GM12878 (cell line): ENCODE measurements around the gene MRPL27. TPM values are rescaled to one million over a fixed set of nuclear protein-coding genes. Genes with fewer than 3 reads are reported as not detected.

Experiments used
- BHLHE40 ChIP-seq, 2 experiments: fragments of 450-650 bp in 1 of 2; IDR thresholded peaks; 2 replicates each; pipeline ENCODE4 v1.6.1; 2011 to 2017; ENCODE audit warnings: low read depth in 2 of 2, borderline replicate concordance in 1 of 2, improper control_type of control experiment in 1 of 2, low read length in 1 of 2, mild to moderate bottlenecking in 1 of 2
- CEBPZ ChIP-seq: fragments of 150-350 bp; IDR thresholded peaks from 2 replicates; pipeline ENCODE4 v1.6.1; 2016; ENCODE audit warnings: low read depth, low read length
- EZH2 ChIP-seq: IDR thresholded peaks from 2 replicates; pipeline ENCODE4 v1.6.1; 2012; ENCODE audit warnings: low read depth, mild to moderate bottlenecking, control low read depth, inconsistent platforms, low read length, borderline replicate concordance; ENCODE audit not compliant: control insufficient read depth
- IKZF2 ChIP-seq, 2 experiments: fragments of 450-650 bp; IDR thresholded peaks; 2 replicates each; pipeline ENCODE4 v1.6.1; 2017; ENCODE audit warnings: mild to moderate bottlenecking in 2 of 2, moderate library complexity in 2 of 2
- IRF4 ChIP-seq: IDR thresholded peaks from 2 replicates; pipeline ENCODE4 v1.6.1; 2011; ENCODE audit warnings: low read depth, low read length
- KLF5 ChIP-seq: fragments of 450-650 bp; IDR thresholded peaks from 2 replicates; pipeline ENCODE4 v1.6.1; 2014; ENCODE audit warnings: mild to moderate bottlenecking; ENCODE audit not compliant: partially characterized antibody
- NBN ChIP-seq: fragments of 450-650 bp; IDR thresholded peaks from 2 replicates; pipeline ENCODE4 v1.6.1; 2016
- NFXL1 ChIP-seq: fragments of 450-650 bp; IDR thresholded peaks from 2 replicates; pipeline ENCODE4 v1.6.1; 2017; ENCODE audit warnings: antibody characterized with exemption, mild to moderate bottlenecking, borderline replicate concordance
- NFYB ChIP-seq: IDR thresholded peaks from 2 replicates; pipeline ENCODE4 v1.6.1; 2011; ENCODE audit warnings: low read depth, mild to moderate bottlenecking, low read length, improper control_type of control experiment, moderate library complexity; ENCODE audit not compliant: insufficient read depth
- NRF1 ChIP-seq: conservative IDR thresholded peaks from 2 replicates; pipeline ENCODE4 v1.6.1; 2011; ENCODE audit warnings: mild to moderate bottlenecking, low read depth, low read length, improper control_type of control experiment
- RAD51 ChIP-seq: fragments of 450-650 bp; IDR thresholded peaks from 2 replicates; pipeline ENCODE4 v1.6.1; 2016; ENCODE audit warnings: moderate library complexity, mild to moderate bottlenecking, inconsistent platforms
- SREBF1 ChIP-seq: IDR thresholded peaks from 2 replicates; pipeline ENCODE4 v1.6.1; 2012; ENCODE audit warnings: mild to moderate bottlenecking, low read length
- TBL1XR1 ChIP-seq: IDR thresholded peaks from 2 replicates; pipeline ENCODE4 v1.6.1; 2012; ENCODE audit warnings: low read depth, low read length, improper control_type of control experiment
- ZNF274 ChIP-seq: IDR thresholded peaks from one replicate; pipeline ENCODE4 v1.8.0; 2011; ENCODE audit not compliant: insufficient read length, insufficient read depth
- ZNF687 ChIP-seq: fragments of 450-650 bp; IDR thresholded peaks from 2 replicates; pipeline ENCODE4 v1.6.1; 2017; ENCODE audit warnings: mild to moderate bottlenecking, moderate library complexity
- polyA plus RNA-seq, 11 experiments: library from polyadenylated mRNA; depleted of rRNA in 4 of 11; unstranded in 6 of 11; stranded (reverse) in 5 of 11; fragments of >200 nt; fragmentation: Nextera tagmentation in 4 of 11; fragmentation: Illumina TruSeq in 1 of 11; extraction: Ambion mirVana in 4 of 11; extraction: Trizol in 1 of 11; gene quantifications; 1 replicate in 1 of 11; 2 replicates in 10 of 11; pipeline versions ENCODE4 v1.2.1 to v1.2.3, GENCODE V29; 2011 to 2016; ENCODE audit warnings: inconsistent platforms in 2 of 11, missing spikeins in 2 of 11, low read depth in 1 of 11
- total RNA-seq, 4 experiments: library from RNA; depleted of rRNA in 3 of 4; stranded (reverse); fragments of >200 nt in 3 of 4; fragmentation: Illumina TruSeq in 1 of 4; extraction: Trizol in 1 of 4; gene quantifications; 2 replicates each; pipeline versions ENCODE4 v1.2.1 to v1.2.3, GENCODE V29; 2013 to 2021
- TF ChIP-seq, protein P1 (sequence below): IDR thresholded peaks from 2 replicates; pipeline ENCODE4 v1.6.1; 2011; ENCODE audit warnings: borderline replicate concordance, low read depth, mild to moderate bottlenecking, moderate library complexity, low read length; ENCODE audit not compliant: insufficient read depth, poor library complexity, severe bottlenecking
- TF ChIP-seq, protein P2 (sequence below): fragments of 450-650 bp; formaldehyde crosslinking; IDR thresholded peaks from 2 replicates; pipeline ENCODE4 v1.5.0; 2022; ENCODE audit warnings: mild to moderate bottlenecking, missing genetic modification characterization

Gene MRPL27
- total and polyA plus RNA-seq, 10 of the 15 experiments (the other 5 are each of a cell fraction or from before 2014, with no cell fraction given): 83.0 to 390 (median 131) TPM

DNA sequence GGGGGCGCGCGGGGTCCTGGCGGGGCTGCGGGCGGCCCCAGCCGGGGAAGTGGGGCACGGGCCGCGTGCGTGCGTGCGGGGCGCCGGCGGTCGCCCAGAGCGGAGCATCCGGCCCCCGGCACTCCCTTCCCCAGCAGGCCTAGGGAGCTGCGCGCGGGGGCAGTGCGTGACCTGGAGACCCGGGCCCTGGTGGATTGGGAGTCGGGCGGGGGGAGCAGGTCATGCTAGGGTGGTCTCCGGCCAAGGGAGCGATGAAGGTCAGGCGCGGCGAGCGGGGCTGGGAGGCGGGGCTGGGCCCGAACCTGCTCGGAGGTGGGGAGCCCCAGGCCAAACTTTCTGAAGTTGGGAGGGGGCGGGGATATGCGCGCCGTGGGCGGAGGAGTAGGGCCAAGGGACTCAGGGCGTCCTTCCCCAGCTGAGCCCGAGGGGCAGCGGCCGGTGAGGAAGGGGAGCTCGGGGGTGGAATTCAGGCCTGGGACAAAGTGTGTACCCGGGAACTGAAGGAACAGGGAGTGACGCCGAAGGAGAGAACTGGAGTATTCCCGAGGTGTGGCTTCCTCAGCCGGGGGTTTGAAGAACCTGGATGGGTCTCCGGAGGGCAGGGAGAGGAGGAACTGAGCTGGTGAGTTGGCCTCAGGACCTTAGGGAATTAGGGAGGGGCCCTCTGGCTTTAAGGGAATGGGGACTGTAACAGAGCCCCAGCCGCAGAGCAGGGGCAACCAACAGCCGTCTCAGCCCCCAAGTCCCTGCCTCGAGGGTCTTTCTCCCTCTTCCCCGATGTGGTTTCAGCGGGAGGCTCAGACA, 26.5 kb downstream of the MRPL27 start (continued):
- no peak for TF ChIP-seq CEBPZ
- no peak for TF ChIP-seq EZH2
- no peak for TF ChIP-seq NFYB
- TF ChIP-seq NRF1: no peak
- no peak for TF ChIP-seq TBL1XR1
- TF ChIP-seq NBN: no peak
- no peak for TF ChIP-seq IRF4
- TF ChIP-seq ZNF274: no peak
- TF ChIP-seq SREBF1: no peak
- TF ChIP-seq ZNF687: no peak
- TF ChIP-seq BHLHE40 (IDR thresholded peaks at IDR 0.05; ENCODE audit: borderline replicate concordance in 1 of 2, low read depth in 2 of 2, low read length in 1 of 2): peak; percentile 49 to 88; a peak in 3 of 4 replicates
- TF ChIP-seq, protein P1, sequence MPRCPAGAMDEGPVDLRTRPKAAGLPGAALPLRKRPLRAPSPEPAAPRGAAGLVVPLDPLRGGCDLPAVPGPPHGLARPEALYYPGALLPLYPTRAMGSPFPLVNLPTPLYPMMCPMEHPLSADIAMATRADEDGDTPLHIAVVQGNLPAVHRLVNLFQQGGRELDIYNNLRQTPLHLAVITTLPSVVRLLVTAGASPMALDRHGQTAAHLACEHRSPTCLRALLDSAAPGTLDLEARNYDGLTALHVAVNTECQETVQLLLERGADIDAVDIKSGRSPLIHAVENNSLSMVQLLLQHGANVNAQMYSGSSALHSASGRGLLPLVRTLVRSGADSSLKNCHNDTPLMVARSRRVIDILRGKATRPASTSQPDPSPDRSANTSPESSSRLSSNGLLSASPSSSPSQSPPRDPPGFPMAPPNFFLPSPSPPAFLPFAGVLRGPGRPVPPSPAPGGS: no peak
- TF ChIP-seq IKZF2 (IDR thresholded peaks at IDR 0.05): 0 out of 4 replicates have a peak, but pooled peaks of 1 of the 2 experiments have one; percentile 19
- TF ChIP-seq, protein P2, sequence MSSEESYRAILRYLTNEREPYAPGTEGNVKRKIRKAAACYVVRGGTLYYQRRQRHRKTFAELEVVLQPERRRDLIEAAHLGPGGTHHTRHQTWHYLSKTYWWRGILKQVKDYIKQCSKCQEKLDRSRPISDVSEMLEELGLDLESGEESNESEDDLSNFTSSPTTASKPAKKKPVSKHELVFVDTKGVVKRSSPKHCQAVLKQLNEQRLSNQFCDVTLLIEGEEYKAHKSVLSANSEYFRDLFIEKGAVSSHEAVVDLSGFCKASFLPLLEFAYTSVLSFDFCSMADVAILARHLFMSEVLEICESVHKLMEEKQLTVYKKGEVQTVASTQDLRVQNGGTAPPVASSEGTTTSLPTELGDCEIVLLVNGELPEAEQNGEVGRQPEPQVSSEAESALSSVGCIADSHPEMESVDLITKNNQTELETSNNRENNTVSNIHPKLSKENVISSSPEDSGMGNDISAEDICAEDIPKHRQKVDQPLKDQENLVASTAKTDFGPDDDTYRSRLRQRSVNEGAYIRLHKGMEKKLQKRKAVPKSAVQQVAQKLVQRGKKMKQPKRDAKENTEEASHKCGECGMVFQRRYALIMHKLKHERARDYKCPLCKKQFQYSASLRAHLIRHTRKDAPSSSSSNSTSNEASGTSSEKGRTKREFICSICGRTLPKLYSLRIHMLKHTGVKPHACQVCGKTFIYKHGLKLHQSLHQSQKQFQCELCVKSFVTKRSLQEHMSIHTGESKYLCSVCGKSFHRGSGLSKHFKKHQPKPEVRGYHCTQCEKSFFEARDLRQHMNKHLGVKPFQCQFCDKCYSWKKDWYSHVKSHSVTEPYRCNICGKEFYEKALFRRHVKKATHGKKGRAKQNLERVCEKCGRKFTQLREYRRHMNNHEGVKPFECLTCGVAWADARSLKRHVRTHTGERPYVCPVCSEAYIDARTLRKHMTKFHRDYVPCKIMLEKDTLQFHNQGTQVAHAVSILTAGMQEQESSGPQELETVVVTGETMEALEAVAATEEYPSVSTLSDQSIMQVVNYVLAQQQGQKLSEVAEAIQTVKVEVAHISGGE (CRISPR knock-in tag): no peak
- TF ChIP-seq NFXL1: no peak
- no peak for TF ChIP-seq KLF5
- no peak for TF ChIP-seq RAD51
